Type B pancreatic cell (in vitro differentiated cells): ENCODE data around the gene ZNF609. TPM values are rescaled to one million over a fixed set of nuclear protein-coding genes. Genes with fewer than 3 reads are reported as not detected.
A peak's percentile ranks its signal among the peaks of the same experiment; 100 is the strongest.

ENCODE experiments used
- DNase-seq: peaks from one replicate; pipeline ENCODE4 v3.0.0; 2021; ENCODE audit warnings: mixed read lengths; ENCODE audit not compliant: unreplicated experiment; ENCODE audit errors: extremely low spot score
- H3K27ac Mint-ChIP-seq: 2 replicates; pipeline ENCODE4 v1.8.0; 2021; ENCODE audit warnings: mild to moderate bottlenecking, mixed read lengths
- H3K27me3 Mint-ChIP-seq: 2 replicates; pipeline ENCODE4 v1.8.0; 2021; ENCODE audit warnings: mixed read lengths
- H3K36me3 Mint-ChIP-seq: 2 replicates; pipeline ENCODE4 v1.8.0; 2021; ENCODE audit warnings: mixed read lengths
- H3K4me1 Mint-ChIP-seq: one replicate; pipeline ENCODE4 v1.8.0; 2021; ENCODE audit warnings: mixed read lengths; ENCODE audit not compliant: unreplicated experiment
- H3K4me3 Mint-ChIP-seq: 2 replicates; pipeline ENCODE4 v1.8.0; 2021; ENCODE audit warnings: mild to moderate bottlenecking, mixed read lengths
- H3K9me3 Mint-ChIP-seq: 2 replicates; pipeline ENCODE4 v1.8.0; 2021; ENCODE audit warnings: mixed read lengths
- total RNA-seq: library from RNA; stranded (reverse); gene quantifications from 2 replicates; pipeline ENCODE4 v1.2.1, GENCODE V29; 2021; ENCODE audit warnings: low replicate concordance
- TF ChIP-seq, protein P1 (sequence below): fragments of 200-600 bp; sonication (generic); conservative IDR thresholded peaks from 2 replicates; pipeline ENCODE4 v1.5.0; 2021; ENCODE audit warnings: antibody characterized with exemption, mild to moderate bottlenecking

The ZNF609 gene
- total RNA-seq, 1 donor from 2014 or later, result 53.1 TPM

DNA sequence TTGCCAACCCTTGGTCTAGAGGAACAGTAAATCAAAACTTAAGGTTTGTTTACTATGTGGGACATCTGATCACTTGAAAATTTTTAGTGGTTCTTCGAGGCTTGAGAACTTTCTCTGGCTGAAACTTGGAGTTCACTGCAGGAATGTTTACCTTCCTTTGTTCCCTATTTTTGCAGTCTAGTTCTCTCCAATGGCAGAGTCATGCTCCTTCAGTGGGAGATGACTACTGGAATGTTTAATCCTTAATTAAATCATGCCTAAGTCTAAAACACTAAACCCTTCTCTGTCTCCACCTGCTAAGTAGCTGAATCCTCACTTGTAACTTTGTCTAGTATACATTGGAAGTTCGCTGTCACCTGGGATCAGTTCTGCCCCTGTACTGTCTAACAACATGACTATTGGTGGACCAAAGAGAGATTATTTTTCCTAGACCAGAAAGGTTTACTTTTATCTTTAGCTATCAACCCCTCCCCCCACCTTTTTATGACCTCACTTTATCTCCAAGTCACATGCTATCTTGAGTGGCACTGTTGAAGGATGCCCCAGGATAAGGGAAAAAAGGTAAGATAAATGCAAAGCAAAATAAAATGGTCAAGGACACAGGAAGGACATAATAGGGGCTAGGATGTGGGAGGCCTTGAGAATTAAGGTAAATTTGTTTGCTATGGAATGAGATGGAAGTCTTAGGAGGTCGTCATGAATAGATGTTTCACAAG, 1.2 kb upstream of the ZNF609 start:
- Mint-ChIP-seq H3K4me1 (peaks cover 68% of the 10 kb centered on the region), H3K27me3 (no peaks in the 10 kb centered on the region), H3K27ac (peak overlapping the region; percentile 61), H3K9me3 (no peaks in the 10 kb centered on the region), H3K36me3 (no peaks in the 10 kb centered on the region), H3K4me3 (peak overlapping the region; percentile 89)
- DNase-seq, result no peak
- TF ChIP-seq, protein P1, sequence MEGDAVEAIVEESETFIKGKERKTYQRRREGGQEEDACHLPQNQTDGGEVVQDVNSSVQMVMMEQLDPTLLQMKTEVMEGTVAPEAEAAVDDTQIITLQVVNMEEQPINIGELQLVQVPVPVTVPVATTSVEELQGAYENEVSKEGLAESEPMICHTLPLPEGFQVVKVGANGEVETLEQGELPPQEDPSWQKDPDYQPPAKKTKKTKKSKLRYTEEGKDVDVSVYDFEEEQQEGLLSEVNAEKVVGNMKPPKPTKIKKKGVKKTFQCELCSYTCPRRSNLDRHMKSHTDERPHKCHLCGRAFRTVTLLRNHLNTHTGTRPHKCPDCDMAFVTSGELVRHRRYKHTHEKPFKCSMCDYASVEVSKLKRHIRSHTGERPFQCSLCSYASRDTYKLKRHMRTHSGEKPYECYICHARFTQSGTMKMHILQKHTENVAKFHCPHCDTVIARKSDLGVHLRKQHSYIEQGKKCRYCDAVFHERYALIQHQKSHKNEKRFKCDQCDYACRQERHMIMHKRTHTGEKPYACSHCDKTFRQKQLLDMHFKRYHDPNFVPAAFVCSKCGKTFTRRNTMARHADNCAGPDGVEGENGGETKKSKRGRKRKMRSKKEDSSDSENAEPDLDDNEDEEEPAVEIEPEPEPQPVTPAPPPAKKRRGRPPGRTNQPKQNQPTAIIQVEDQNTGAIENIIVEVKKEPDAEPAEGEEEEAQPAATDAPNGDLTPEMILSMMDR, result no peak

DNA sequence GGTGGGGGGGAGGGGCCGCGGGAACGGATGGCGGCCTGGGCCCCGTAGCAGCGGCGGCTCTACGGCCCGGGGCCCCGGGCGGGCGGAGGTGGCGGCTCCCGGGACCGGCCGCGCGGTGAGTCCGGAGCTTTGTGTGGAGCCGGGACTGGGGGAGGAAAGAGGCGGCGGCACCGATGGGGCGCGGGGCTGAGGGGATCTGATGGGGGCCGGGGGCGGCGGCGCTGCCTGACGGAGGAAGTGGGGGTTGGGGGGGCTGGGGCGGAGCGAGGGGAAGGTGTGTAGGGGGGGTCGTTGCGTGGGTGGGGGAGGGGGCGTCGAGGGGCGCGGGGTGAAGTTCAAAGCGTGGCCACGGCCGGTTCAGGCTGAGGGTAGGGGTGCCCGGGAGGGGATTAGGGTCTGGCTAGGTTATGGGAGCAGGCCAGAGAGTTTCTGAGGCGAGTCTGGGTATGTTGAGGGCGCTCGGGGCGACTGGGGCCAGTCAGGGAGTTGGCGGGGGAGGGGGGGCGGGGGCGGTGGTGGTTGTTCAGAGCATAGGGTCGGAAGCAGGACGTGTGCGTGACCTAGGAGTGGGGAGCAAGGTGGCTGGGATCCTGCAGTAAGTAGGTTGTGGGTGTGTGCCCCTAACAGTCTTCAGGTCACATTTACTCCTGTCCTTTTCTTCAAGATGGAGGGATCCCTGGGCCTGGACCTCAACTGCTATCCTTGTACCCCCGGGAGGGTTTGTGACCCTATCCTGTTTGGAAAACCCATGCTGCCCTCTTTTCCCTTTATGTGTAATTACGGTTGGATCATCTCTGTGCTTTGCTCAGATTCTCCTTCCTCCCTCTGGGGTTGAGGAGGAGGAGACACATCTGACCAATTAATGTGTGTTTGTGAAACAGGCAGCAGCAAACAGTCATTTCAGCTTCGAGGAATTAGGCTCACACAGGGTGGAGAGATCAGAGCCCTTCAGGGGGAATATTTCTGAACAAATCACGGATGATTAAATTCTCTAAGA, 644 bp downstream of the ZNF609 start:
- no peaks in the 10 kb centered on the region for H3K27me3 Mint-ChIP-seq
- H3K36me3 Mint-ChIP-seq, result peaks cover 6% of the 10 kb centered on the region
- H3K27ac Mint-ChIP-seq, result peak overlapping the region; percentile 90
- no peak for DNase-seq
- H3K4me3 Mint-ChIP-seq, result peak overlapping the region; percentile 92
- H3K4me1 Mint-ChIP-seq, result peaks cover 66% of the 10 kb centered on the region
- no peaks in the 10 kb centered on the region for H3K9me3 Mint-ChIP-seq
- TF ChIP-seq, protein P1, result peak; percentile 25

DNA sequence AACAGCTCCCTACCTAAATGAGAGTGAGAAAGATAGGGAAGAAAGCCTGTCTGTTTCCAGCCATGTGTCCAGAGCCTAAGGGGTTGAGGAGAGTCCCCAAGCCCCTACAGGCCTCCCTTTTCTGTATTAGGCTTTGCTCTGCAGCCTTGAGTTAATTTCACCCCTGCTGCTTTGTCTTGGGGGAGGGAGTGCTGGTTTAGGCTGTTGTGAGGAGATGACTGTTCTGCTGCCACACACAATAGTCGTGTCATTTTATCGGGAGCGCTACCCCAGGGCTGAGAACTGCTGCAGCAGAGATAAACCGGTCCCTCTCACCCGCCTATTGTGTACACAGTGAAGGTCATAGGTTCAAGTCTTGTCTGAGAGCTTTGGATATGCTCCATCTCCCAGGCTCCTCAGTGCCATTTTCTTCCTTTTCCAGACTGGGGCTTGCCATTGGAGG, 1.4 kb downstream of the ZNF609 start:
- Mint-ChIP-seq H3K4me1 (peaks cover 65% of the 10 kb centered on the region), H3K4me3 (peak overlapping the region; percentile 92), H3K27me3 (no peaks in the 10 kb centered on the region), H3K27ac (peak overlapping the region; percentile 90), H3K9me3 (no peaks in the 10 kb centered on the region), H3K36me3 (peaks cover 9% of the 10 kb centered on the region)
- TF ChIP-seq, protein P1, result no peak
- DNase-seq, result no peak

DNA sequence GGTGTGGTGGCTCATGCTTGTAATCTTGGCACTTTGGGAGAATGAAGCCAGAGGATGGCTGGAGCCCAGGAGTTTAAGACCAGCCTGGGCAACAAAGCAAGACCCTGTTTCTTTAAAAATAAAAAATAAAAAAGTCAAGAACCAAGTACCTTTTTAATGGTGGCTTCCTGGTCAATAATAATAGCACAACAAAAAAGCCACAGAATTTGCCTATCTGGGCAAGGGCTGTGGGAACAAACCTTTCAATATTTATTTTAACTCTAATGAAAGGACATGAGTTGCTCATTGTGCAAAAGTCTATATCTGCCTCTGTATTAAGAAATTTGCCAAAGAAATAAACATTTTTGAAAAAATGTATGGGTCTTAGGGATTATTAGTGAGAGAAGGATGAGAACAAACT, 2.1 kb downstream of the ZNF609 start:
- no peak for DNase-seq
- H3K27ac Mint-ChIP-seq, result peak overlapping the region; percentile 90
- peak overlapping the region; percentile 92 for H3K4me3 Mint-ChIP-seq
- no peaks in the 10 kb centered on the region for H3K27me3 Mint-ChIP-seq
- peaks cover 14% of the 10 kb centered on the region for H3K36me3 Mint-ChIP-seq
- TF ChIP-seq, protein P1, result no peak
- peaks cover 65% of the 10 kb centered on the region for H3K4me1 Mint-ChIP-seq
- H3K9me3 Mint-ChIP-seq, result no peaks in the 10 kb centered on the region

DNA sequence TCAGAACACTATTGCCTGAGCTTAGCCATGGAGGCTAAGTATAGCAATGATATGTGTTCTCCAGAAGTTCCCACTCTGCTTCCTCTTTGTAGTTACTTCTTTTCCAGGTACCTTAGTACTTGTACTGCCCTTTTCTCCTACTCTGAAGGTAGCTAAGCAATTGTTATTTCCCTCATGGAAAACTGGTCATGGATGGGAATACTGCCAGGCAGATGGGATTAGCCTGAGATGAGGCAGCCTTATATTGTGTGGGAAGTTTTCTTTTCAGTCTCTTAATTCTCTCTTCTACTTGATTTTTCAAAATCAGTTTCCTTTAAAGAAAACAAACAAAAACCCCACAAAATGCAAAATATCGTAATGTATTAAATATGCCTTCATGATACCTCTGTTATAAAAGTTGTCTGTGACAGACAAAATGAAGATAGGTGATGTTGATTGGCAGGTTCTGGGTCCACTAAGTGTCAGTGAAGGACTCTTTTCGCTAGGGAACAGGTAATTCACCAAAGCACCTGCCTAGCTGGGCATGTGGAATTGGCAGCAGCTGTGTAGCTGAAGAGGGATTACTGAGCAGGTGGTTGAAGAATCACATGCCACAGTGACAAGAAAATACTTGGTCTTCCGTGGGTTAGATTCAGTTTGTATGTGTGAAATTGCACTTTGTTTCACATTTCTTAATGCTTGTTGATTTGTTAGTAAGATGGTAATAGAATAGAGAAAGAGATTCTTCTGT, 4.1 kb downstream of the ZNF609 start:
- Mint-ChIP-seq H3K36me3 (peaks cover 19% of the 10 kb centered on the region), H3K4me1 (peaks cover 52% of the 10 kb centered on the region), H3K27me3 (no peaks in the 10 kb centered on the region), H3K27ac (peak overlapping the region; percentile 66), H3K4me3 (peak overlapping the region; percentile 42), H3K9me3 (no peaks in the 10 kb centered on the region)
- TF ChIP-seq, protein P1, result no peak
- no peak for DNase-seq
